ENCODE data around the gene TLL2.
"Not testable (repeated sequence)": the region's sequence is repeated elsewhere in the genome, so short reads cannot be mapped to it uniquely, and the experiment has no call there.

The TLL2 gene

GRCh38 chr10:96513698-96514561 lies at the start of gene TLL2:
Gene TLL2, minus strand, starts transcription at chr10:96513926. Its CDS starts 241 bp downstream, at chr10:96513685.
- peak; percentile 56 for DNase-seq

DNA sequence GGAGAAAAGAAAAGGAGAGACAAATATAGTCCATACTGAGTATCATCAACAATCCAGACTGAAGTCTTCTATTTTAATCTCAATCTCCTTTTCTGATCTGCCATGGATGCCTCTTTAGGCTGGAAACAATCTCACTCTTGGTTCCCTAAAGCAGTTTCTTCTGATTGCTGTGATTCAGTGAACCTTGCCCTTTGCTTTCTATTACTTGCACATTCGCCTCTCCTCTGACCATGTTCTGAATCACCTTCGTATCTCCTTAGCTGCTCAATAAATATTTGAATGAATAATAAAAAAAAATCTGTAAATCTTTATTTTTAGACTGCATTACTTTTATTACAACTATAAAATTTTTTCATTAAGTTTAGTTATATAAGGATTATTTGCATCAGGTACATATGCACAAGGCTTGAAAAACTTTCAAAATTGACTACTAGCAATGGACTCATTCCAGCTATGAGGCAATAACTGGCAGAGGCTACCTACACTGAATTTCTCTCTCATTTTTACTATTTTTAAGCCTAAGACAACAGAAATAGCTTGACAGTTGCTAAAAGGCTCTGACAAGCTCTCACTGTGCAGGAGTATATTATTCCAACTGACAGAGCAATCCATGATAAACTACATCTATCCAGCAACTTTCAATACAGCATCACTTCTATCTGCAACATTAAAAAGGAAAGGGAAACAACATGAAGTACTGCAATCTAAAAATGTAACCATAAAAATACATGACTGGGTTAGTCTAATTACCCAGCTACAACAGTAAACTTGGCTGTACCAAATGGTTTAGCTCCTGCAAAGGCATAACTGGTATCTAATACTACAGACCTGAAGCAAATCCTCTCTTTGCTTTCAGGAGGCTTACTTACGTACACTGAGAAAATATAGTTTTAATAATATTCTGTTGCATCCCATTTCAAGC lies 47.5 kb upstream of the TLL2 start:
- no peak for DNase-seq

DNA sequence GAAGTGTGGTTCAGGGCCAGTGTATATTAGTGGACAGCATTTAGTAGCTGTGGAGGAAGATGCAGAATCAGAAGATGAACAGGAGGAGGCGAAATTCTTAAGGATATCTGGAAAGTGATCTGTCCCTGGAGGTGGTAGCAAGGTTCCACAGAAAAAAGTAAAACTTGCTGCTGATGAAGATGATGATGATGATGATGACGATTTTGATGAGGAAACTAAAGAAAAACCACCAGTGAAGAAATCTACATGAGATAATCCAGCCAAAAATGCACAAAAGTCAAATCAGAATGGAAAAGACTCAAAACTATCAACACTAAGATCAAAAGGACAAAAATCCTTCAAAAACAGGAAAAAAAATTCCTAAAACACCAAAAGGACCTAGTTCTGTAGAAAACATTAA lies 46.8 kb upstream of the TLL2 start:
- DNase-seq, result no peak

DNA sequence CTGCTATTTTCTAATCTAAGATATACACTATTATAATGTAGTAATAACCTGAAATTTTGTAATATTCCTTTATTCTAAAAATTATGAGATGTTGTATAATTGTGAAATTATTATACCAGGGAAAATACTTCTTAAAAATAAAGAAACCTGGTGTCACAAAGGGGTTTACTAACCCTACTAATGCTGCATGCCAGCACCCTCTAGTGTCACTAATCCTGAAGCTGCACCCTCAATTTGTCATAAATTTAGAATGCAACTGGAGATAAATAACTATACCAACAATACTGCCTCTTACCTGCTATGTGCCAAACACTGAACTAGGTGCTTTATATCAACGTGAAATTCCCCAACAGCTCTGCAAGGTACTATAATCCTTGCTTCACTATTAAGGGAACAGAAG lies 42.3 kb upstream of the TLL2 start:
- no peak for DNase-seq

DNA sequence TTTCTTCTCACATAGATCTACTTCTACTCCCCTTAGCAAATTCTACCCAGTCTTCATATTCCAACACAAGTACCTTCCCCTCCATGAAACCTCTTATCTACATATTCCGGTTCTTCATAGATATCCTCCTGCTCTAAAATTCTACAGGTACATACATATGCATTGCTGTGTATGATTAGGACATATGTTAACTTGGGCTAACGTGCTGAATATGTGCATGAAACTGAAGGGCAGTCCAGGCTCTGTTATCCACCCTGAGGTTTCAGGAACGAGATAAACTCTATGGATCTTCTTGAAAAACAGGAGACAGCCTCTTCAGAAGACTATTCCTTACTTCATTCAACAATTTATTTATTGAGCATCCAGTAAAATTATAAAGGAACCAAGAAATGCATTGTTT lies 41.6 kb upstream of the TLL2 start:
- DNase-seq, result no peak

GRCh38 chr10:96548589-96548988 lies 34.9 kb upstream of the TLL2 start:
- no peak for DNase-seq

DNA sequence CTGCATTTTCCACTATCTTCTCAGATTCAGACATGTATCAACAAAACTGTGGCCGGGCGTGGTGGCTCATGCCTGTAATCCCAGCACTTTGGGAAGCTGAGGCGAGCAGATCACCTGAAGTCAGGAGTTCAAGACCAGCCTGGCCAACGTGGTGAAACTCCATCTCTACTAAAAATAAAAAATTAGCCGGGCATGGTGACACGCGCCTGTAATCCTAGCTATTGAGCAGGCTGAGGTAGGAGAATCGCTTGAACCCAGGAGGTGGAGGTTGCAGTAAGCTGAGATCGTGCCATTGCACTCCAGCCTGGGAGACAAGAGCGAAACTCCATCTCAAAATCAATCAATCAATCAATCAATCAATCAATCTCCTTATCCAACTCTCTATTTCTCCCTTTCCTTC lies 31.8 kb upstream of the TLL2 start:
- not testable (repeated sequence) for DNase-seq

GRCh38 chr10:96541921-96542320 lies 28.2 kb upstream of the TLL2 start:
- DNase-seq, result no peak

DNA sequence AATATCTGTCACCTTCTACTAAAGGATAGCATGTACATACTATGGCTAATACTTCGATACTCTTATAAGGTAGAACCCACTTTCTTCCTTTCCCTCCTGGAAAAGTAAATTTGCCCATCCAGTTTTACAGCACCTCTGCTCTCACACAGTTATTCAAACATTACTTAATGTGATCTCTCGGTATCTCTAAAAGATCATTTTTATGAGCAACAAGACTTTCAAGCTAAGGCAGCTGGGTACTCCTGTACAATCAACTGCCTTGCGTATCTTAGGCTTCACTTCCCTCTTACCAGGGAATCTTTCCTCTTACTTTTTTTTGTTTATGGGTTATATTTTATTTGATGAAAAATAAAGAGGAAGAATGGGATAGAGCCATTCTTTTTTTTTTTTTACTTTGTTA lies 26.5 kb upstream of the TLL2 start:
- no peak for DNase-seq

GRCh38 chr10:96538683-96539082 lies 25.0 kb upstream of the TLL2 start:
- DNase-seq, result no peak

DNA sequence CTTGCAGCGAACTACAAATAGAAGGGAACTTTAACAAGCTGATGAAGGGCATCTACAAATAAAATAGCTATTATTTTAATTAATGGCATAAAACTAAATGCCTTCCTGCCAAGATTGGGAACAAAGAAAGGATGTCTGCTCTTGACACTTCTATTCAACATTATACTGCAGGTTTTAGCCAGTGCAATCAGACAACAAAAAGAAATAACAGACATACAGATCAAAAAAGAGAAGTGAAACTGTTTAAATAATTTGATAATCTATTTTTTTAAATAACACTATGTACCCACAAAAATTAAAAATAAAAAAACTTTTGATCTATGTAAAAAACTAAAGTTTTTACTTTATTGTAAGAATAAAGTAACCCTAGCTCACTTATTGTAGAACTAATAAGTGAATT lies 22.4 kb upstream of the TLL2 start:
- no peak for DNase-seq

- DNase-seq, result no peak
These were observed 18.8 kb upstream of the TLL2 start for GRCh38 chr10:96532523-96532922.

DNA sequence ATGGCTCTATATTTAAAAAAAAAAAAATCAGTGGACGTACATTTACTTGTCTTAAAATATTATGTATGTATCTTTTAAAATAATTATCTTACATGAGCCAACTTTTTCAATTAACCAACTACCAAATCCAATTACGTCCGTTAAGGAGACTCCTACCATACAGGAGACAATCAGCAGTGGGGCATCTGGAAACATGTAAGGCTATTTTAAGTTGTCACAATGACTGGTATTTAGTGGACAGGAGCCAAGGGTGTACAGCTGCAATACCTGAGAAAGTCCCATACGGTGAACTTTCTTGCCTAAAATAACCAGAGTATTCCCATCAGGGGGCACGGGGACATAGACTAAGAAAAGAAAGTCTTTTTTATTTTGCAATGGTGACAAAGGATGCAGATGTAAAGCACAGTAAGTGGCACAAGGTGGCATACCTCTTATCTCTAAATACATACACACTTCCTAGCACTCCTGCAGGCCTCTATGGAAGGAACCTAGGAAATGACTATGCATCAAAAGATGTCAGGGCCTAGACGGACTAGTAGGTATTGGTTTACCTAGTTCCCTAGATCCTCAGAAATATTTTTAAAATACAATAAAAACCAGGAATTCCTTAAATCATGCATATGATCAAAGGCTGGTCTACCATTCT lies 16.0 kb upstream of the TLL2 start:
- DNase-seq, result no peak

GRCh38 chr10:96524741-96525140 lies 11.0 kb upstream of the TLL2 start:
- no peak for DNase-seq

DNA sequence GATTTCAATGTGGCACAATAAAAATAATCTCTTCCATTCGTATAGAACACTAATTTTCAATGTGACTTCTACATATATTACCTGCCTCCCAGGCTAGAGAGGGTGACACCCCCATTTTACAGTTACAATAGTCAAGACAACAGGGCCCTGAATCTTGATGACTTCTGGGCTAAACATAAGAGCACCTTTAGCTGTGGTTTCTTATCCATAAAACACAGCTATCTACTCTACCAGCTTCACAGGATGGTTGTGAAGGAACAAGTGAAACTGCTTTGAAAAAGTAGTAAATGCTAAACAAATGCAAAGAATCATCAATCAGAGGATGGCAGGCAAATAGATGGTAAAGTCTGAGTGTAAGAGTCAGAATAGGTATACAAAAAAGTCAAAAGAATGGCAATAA lies 3.6 kb upstream of the TLL2 start:
- no peak for DNase-seq

DNA sequence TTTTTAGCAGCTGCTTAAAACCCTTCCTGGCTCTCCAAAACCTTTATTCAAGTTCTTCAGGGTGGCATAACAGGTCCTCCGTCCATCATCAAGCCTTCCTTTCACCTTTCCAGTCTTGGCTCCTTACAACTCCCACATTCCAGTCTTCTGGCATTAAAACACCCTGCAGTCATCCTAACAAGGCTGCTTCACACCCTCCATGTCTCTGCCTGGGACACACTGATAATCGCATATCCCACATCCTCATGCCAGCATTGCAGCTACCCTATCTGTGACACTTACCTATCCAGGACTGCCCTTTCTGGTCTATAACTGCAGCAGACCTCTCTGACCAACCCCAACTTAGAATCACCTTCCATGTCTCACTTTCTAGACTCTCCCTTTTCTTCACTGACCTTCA lies 2.6 kb upstream of the TLL2 start:
- DNase-seq, result no peak

GRCh38 chr10:96513305-96513697 lies 425 bp downstream of the TLL2 start:
- peak; percentile 52 for DNase-seq

DNA sequence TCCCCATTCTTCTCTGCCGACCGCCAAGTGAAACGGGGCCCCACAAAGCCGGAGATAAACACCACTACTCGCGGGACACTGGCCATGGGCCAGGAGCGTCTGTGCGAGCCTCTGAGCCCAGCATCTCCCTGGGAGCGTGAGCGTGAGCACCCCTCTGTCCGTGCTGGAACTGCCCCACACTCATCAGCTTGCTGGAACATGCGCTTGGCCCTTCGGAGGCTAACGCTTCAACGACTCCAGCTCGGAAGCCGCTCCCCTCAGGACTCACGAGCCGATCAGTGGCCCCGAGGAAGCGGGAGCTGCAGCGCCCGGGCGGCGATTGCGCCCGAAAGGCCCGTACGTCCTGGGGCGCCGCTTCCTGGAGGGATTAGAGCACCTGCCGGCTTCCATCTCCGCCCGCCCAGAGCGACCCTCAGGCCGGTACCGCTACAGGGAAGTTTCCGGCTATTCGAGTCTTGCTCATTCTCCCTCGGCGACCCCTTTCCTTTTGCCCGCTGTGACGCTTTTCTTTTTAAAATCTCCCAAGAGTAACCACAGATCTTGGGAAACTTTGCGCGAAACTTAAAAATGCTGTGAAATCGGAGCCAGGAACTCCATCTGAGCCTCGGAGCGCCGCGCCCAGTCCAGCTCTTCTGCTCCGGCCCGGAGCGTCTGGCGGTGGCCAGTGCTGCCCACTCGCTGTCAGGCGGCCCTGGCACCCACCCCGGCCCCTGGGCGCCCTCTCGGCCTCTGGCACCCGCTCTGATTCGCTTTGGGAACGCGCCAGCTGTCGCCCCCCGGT lies 1.0 kb downstream of the TLL2 start:
- peak; percentile 24 for DNase-seq

DNA sequence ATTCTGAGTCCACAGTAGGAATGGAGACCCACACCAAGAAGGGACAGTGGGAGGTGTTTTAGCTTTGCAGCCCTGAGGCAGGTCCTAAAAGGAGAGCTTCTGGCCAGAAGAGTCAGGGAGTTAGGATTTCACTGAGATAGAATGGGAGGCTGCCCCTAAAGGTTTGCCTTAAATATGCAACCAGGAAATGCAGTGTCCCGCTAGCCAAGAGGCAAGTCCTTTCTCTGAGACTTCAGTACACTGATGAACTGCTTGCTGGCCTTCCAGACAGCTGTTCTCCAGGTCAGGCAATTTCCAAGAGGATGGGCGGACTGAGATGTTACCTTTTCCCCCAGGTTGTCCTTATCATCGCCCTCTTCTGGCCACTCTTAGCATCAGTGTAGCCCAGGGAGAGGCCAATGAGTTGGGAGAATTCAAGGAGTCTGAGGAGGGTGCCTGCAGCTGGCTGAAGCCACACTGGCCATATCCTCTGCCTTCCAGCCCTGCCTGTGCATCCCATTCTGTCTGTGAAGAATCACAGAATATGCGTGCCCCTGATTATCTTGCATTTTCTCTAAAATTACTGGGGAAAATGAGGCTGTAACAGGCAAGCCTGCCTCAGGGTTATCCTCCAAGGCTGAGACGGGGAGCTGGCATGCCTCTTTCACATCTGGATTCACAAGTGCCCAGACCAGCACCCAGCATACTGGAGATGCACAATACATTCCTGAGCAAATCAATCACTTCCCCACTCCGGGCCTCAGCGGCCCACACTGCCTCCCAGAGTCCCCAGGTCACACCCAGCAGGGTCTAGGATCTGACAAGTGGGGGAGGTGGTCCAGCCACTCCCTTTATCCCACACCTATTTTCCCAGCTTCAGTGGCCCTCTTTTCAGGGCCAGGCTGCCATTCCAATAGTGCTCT lies 2.4 kb downstream of the TLL2 start:
- DNase-seq, result no peak

DNA sequence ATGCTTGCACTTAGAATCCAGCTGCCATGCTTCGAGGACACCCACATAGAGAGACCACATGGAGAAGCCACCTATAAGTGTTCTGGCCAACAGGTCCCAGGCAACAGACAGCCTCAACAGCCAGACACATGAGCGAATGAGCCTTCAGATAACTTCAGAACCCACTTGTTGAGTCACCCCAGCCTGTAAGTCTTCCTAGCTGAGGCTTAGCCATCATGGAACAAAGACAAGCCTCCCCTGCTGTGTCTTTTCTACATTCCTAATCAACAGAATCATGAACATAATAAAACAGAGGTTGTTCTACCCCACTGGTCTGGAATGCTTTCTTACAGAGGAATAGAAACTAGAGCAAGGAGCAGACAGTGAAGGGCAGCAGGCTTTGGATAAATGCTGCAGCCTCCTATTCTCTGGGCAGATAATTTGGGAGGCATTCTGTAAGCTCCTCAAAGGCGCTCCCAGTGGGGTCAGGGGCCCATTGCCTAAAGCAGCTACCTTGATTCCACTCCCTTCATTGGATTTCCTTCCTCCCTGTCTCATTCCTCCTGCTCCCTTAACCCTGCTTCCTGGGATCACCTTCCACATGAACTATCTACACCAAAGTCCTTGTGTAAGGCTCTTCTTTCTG lies 4.6 kb downstream of the TLL2 start:
- no peak for DNase-seq

- DNase-seq, result no peak
These were observed 6.7 kb downstream of the TLL2 start for GRCh38 chr10:96507044-96507443.

Measured in activated T-cell treated with anti-CD3 and anti-CD28 coated beads, Interleukin-2, amount 50 U/mL, for 1 hour (primary cell).